VCaP (cell line): ENCODE results near the gene RUVBL1.
A peak's percentile ranks its signal among the peaks of the same experiment; 100 is the strongest.

ENCODE experiments used
- H3K27ac ChIP-seq: fragments of 450-650 bp; 2 replicates; pipeline ENCODE4 v1.5.1; 2017
- CTCF ChIP-seq: fragments of 450-650 bp; conservative IDR thresholded peaks from 2 replicates; pipeline ENCODE4 v1.5.1; 2017; ENCODE audit warnings: mild to moderate bottlenecking, moderate library complexity

Gene RUVBL1

DNA sequence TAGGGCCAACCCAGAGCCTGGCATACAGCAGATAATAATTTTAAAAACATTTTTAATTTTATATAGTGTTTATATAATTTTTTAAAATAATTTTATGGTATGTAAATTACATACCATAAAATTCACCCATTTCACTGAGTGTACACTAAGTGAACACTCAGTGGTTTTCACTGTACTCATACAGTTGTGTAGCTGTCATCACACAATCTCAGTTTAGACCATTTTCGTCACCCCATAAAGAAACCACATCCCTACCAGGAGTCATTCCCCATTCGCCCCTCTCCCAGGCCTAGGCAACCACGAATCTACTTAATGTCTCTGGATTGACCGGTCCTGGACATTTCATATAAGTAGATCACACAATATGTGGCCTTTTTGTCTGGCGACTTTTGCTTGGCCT lies 39.8 kb upstream of the RUVBL1 start:
- no peak overlapping the region for H3K27ac ChIP-seq
- no peak for TF ChIP-seq CTCF

DNA sequence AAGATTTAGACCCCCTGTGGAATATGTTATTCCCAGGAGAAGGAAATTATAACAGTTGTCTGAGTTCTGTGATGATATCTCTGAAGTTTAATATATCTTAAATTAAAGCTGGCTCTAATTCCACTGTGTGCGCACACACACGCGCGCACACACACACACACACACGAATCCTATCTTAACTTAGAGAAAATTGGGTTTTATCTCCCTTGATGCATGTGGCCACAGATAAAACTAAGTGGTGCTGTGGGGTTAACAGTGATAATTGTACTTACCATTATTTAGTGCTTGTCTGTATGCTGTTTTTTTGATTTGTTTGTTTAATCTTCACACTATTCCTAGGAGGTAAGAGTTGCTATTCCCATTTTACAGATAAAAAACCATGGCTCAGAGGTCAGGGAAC lies 37.0 kb upstream of the RUVBL1 start:
- no peak for TF ChIP-seq CTCF
- H3K27ac ChIP-seq, result no peak overlapping the region

GRCh38 chr3:128155616-128156360 lies 32.2 kb upstream of the RUVBL1 start:
- no peak for TF ChIP-seq CTCF
- no peak overlapping the region for H3K27ac ChIP-seq

DNA sequence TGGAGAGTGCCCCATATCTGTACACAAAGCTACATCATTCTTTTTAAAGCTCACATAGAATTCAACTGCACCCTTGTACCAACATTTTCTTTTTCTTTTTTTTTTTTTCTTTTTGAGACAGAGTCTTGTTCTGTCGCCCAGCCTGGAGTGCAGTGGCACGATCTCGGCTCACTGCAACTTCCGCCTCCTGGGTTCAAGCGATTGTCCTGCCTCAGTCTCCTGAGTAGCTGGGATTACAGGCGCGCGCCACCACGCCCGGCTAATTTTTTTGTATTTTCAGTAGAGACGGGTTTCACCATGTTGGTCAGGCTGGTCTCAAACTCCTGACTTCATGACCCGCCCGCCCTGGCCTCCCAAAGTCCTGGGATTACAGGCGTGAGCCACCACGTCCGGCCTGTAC lies 30.7 kb upstream of the RUVBL1 start:
- peak overlapping the region; percentile 81 for H3K27ac ChIP-seq

DNA sequence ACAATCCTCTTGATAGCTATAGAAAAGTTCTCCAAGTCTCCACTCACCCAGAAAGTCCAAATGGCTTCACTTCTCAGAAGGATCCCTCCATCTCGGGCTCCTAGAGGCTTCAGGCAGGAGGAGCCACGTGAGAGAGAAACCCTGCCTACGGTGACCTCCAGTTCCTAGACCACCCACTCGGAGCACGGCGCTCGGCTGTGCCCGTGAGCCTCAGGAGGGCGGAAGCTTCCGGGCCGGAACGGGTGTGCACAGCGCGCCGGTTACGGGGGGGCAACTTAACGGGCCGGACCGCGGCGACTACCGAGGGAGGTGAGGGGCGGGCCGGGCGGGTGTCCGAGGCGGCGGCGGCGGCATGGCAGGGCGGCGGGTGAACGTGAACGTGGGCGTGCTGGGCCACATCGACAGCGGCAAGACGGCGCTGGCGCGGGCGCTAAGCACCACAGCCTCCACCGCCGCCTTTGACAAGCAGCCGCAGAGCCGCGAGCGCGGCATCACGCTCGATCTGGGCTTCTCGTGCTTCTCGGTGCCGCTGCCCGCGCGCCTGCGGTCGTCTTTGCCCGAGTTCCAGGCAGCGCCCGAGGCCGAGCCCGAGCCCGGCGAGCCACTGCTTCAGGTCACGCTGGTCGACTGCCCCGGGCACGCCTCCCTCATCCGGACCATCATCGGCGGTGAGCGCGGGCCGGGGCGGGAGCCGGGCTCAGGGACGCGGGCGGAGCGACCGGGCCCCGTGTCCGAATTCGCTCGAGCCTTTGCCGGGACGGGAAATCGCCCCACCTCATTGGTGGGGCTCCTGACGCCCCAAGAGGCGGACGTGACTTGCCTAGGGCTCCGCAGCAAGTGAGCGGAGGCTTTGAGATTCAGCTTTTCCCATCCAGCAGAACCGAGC lies 29.8 kb upstream of the RUVBL1 start, which contains the start of gene EEFSEC:
Gene EEFSEC, plus strand, starts transcription at position 326 of the 886 bp plus-strand sequence. Its CDS starts 27 bp downstream, at position 353.
- no peak for TF ChIP-seq CTCF
- H3K27ac ChIP-seq, result peak within 1 kb of the TSS; percentile 81

- H3K27ac ChIP-seq, result peak overlapping the region; percentile 81
- no peak for TF ChIP-seq CTCF
Measured at GRCh38 chr3:128152419-128153155, 29.0 kb upstream of the RUVBL1 start.

- no peak overlapping the region for H3K27ac ChIP-seq
- no peak for TF ChIP-seq CTCF
Measured at GRCh38 chr3:128151758-128152274, 28.2 kb upstream of the RUVBL1 start.
